Activated CD8-positive, alpha-beta memory T cell treated with anti-CD3 and anti-CD28 coated beads, Interleukin-2, amount 50 U/mL, for 48 hours (primary cell): ENCODE results near the gene TACC3.

Experiments
- DNase-seq: peaks from one replicate; pipeline ENCODE4 v3.0.0-alpha.2; 2020

The TACC3 gene

GRCh38 chr4:1705732-1706131 is 15.6 kb upstream of the TACC3 start:
- DNase-seq: no peak

GRCh38 chr4:1706358-1706757 is 15.0 kb upstream of the TACC3 start:
- DNase-seq: no peak

GRCh38 chr4:1708581-1708980 is 12.7 kb upstream of the TACC3 start:
- no peak for DNase-seq

- no peak for DNase-seq
Observed at GRCh38 chr4:1711055-1711570, 10.2 kb upstream of the TACC3 start.

- peak; percentile 74 for DNase-seq
Observed at GRCh38 chr4:1711571-1712215, 9.6 kb upstream of the TACC3 start.

GRCh38 chr4:1712216-1713002 is 8.9 kb upstream of the TACC3 start, which contains the start of gene SLBP:
Gene SLBP (minus strand): TSS chr4:1712319. CDS start chr4:1712188, 131 bp downstream.
- peak; percentile 99 for DNase-seq

GRCh38 chr4:1713003-1713851 is 8.1 kb upstream of the TACC3 start:
- DNase-seq: no peak

GRCh38 chr4:1714303-1715001 is 6.9 kb upstream of the TACC3 start:
- DNase-seq: no peak

- DNase-seq: no peak
Observed at GRCh38 chr4:1715002-1715758, 6.1 kb upstream of the TACC3 start.

GRCh38 chr4:1716065-1716945 is 5.0 kb upstream of the TACC3 start:
- DNase-seq: no peak

- DNase-seq: no peak
Observed at GRCh38 chr4:1717129-1718094, 3.9 kb upstream of the TACC3 start.

GRCh38 chr4:1718095-1718850 is 3.0 kb upstream of the TACC3 start:
- DNase-seq: no peak

GRCh38 chr4:1720163-1720983 is 948 bp upstream of the TACC3 start:
- peak; percentile 77 for DNase-seq

GRCh38 chr4:1721666-1722550 is 587 bp downstream of the TACC3 start:
- DNase-seq: no peak

GRCh38 chr4:1722551-1723118 is 1.3 kb downstream of the TACC3 start:
- no peak for DNase-seq

GRCh38 chr4:1723131-1723801 is 1.9 kb downstream of the TACC3 start:
- DNase-seq: peak; percentile 79
